HG03135 (cell line): ENCODE results near the gene PDE3B.
"Not testable (repeated sequence)": the region's sequence is repeated elsewhere in the genome, so short reads cannot be mapped to it uniquely, and the experiment has no call there.

ENCODE experiments used
- ATAC-seq: cut with Tn5 transposase; IDR thresholded peaks from one replicate; pipeline ENCODE4 v1.9.1; 2021; ENCODE audit warnings: mild to moderate bottlenecking, moderate library complexity; ENCODE audit not compliant: unreplicated experiment

PDE3B gene

DNA sequence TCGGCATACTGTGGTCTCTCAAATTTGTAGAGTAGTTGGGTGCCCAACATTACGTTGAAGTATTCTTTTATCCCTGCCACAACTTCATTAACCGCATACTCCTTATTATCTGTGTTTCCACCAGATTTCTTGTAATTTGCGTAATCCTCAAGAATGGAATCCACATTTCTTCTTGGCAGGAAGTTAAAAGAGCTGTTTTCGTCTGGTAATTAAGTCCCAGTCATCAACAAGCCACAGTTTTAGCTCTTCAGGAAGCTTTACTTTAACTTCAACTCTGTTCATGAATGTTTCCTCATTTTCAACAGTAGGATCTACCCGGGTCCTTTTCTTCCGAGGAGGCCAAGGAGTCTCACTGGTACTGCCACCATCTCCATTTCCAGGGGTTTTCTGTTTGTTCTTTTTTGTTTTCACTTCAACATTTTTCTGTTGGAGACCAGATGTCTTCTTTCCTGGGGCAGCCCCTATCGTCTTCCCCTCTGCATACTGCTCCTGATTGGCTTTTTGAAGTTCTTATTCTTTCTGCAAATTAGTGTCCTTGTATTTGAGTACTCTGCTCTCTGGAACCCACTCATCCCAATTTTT lies 30.3 kb downstream of the PDE3B start:
- ATAC-seq: no peak

GRCh38 chr11:14676068-14676467 lies 32.5 kb downstream of the PDE3B start:
- ATAC-seq: no peak

- no peak for ATAC-seq
Measured at GRCh38 chr11:14677146-14677545, 33.5 kb downstream of the PDE3B start.

DNA sequence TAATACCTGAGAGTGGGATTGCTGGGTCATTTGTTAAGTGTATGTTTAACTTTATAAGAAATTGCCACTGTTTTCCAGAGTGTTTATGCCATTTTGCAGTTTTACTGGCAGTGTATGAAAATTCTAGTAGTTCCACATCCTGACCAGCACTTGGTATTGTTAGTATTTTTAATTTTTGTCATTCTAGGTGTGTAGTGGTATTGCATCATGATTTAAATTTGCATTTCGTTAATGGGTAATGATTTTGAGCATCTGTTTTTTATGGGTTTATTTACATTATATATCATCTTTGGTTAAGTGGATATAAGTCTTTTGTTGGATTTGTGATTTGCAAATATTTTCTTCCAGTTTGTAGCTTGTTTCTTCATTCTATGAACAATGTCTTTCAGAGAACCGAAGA lies 34.7 kb downstream of the PDE3B start:
- ATAC-seq: no peak

DNA sequence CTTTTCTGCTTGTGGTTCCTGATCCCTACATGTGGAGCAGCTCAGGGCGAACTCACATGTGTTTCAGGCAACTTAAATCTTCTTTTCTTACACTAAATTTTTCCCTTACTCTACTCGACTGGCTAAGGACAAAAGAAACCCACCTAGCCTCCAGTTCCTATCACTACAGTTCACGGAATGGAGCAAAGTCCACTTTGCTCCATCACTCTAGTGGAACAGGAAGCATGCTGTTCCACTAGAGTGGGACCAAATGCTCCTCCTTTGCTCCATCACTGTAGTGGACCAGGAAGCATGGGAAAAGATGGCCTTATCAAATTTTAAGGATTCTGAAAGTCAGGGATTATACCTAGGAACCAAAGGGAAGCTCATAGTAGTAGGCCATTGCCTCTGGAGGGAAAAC lies 36.1 kb downstream of the PDE3B start:
- no peak for ATAC-seq

DNA sequence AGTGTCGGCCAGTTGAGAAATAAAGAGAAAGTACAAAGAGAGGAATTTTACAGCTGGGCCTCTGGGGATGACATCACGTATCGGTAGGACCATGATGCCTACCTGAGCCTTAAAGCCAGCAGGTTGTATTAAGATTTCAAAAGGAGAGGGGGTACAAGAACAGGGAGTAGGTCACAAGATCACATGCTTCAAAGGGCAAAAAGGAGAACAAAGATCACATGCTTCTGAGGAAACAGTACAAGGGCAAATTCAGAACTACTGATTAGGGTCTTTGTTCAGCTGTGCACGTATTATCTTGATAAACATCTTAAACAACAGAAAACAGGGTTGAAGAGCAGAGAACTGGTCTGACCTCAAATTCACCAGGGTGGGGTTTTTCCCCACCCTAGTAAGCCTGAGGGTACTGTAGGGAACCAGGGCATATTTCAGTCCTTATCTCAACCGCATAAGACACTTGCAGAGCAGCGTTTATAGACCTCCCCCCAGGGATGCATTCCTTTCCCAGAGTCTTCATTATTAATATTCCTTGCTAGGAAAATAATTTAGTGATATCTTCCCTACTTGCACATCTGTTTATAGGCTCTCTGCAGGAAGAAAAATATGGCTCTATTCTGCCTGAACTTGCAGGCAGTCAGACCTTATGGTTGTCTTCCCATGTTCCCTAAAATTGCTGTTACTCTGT lies 40.8 kb downstream of the PDE3B start:
- ATAC-seq: not testable (repeated sequence)

DNA sequence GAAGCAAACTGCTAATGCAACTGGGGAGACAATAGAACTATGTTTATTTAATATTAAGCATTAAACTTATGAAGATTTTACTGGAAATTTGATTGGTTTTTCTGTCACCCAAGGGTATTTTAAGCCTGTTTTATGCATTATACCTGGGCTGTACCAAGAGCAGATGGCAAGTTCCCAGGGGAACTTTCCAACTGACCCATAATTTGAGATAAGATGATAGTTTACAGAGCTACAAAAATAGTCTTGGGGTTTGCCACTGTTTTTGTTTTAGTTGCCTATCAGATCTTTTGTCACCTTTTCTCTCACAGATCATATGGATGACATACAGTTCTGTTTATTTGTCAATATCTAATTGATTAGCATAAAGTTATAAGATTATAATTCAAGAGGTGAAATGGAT lies 43.9 kb downstream of the PDE3B start:
- no peak for ATAC-seq

DNA sequence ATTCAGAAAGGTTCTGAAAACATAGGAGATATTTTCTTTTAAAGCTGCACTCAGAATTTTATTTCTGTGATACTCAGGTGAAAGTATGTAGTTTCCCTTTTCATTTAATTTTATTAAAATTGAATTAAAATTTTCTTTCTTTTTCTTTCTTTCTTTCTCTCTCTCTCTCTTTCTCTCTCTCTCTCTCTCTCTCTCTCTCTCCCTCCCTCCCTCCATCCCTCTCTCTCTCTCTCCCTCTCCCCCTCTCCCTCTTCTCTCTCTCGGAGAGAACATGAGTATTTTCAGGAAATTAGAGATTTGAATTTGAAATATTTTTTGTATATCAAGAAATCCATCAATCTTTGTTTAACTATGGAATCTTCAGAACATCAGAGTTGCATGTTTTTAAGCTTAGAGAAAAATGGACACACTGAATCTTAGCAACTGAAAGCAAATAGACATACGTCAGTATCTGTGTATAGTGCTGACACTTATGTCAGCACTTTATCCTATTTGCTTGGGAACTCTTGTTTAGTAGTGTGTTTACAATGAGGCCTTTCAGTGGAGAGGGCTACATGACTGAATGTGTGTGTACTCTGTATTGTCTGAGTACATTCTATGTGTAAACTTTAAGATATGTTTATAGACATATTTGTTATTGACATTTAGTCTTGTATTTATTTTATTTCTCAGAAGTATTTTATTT lies 44.5 kb downstream of the PDE3B start:
- no peak for ATAC-seq

GRCh38 chr11:14695656-14696055 lies 52.1 kb downstream of the PDE3B start:
- ATAC-seq: not testable (repeated sequence)

DNA sequence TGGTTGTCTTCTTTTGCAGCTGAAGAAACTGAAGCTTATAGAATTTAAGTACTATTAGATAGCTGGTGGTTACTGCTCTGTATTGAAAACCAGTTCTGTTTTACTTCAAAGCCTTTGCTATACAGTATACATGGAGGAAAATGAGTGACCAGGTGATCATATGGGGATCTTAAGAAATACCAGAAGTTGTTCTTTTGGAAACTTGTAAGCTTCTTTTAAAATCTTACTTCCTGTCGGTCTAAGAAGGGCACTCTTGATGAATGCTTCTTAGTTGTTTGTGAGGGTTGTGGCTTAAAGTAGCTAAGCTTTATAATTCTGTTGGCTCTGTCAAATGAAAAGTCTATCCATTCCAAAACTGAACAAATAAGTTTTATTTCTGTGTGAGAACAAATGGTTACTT lies 55.2 kb downstream of the PDE3B start:
- no peak for ATAC-seq

DNA sequence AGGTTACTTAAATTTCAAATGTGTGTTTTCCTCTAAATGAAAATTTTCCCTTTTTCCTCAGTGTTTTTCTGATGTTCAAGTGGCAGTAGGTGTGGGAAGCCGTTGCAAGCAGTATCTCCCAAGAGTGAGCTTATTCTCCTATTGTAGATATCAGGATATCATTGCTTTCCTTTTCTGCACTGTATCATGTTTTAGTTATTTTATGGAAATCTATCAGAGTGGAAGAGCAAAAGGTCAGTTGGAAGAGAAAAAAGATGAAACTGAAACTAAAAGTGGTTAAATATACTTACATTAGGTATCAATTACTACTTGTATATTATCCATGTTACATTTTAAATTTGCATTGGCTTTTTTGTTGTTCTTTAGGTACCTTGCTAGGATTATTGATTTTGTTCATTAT lies 57.0 kb downstream of the PDE3B start:
- ATAC-seq: no peak

DNA sequence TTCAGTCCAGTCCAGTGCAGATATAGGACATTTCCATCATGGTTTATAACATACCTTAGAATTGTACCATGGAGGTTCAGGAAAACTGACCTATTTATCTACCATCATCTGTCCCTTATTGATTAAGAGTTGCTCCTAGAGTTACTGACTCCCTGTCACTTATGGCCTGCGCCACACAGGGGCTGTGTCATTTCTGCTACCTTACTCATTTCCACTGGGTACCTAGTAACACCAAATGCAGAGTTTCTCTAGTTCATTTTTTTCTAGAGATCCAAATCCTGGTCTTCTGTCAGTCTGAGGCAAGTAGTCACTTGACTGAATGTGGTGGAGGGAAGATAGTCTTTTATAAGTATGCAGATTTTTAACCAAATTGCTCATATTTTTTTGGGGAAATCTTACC lies 59.2 kb downstream of the PDE3B start:
- ATAC-seq: no peak

- no peak for ATAC-seq
Measured at GRCh38 chr11:14703731-14704130, 60.1 kb downstream of the PDE3B start.

DNA sequence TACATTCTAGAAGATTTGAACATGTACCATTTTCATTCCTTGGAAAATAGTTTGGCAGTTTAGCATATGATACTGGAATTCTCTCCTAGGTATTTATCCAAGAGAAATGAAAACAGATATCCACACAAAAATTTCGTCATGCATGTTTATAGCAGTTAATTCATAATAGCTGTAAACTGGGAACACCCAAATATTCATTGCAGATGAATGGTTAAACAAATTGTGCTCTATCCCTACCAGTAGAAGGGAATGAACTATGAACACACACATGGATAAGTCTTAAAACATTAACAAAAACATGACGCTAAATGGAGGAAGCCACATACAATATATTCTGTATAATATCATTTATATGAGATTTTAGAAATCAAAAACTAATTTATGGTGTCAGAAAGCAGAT lies 61.5 kb downstream of the PDE3B start:
- no peak for ATAC-seq

DNA sequence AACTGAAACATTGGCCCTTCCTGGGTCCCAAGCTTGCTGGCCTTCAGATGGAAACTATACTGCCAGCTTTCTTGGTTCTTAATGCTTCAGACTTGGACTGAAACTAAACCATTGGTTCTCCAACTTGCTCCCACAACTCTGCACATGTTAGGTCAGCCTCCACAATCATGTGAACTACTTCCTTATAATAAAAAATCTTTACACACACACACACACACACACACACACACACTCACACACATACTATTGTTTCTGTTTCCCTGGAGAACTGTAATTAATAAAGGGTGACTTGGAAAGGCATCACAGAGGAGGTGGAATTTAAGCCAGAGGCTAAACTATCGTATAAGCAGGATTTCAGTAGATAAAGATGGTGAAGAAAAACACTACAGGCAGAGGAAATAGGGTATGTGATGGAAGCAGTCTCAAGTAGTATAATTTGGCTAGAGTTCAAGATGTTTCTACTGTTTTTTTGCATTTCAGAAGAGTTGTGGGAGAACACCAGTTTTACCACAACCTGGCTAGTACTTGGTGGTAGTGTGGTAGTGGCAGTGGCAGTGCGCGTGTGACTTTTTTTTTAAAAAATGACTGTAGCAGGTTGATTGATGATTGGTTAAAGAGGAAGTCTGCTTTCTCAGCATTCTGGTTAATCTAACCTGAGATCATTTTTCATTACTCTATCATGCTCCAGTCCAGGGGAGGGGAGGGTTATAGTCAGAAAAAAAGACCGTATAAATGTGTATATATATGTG lies 70.1 kb downstream of the PDE3B start:
- no peak for ATAC-seq

- not testable (repeated sequence) for ATAC-seq
Measured at GRCh38 chr11:14715669-14716068, 72.1 kb downstream of the PDE3B start.

GRCh38 chr11:14722496-14722895 lies 78.9 kb downstream of the PDE3B start:
- no peak for ATAC-seq

GRCh38 chr11:14725150-14725549 lies 81.5 kb downstream of the PDE3B start:
- no peak for ATAC-seq

GRCh38 chr11:14727215-14727614 lies 83.6 kb downstream of the PDE3B start:
- no peak for ATAC-seq

- no peak for ATAC-seq
Measured at GRCh38 chr11:14727746-14728145, 84.1 kb downstream of the PDE3B start.

- ATAC-seq: not testable (repeated sequence)
Measured at GRCh38 chr11:14740539-14740938, 96.9 kb downstream of the PDE3B start.

- ATAC-seq: no peak
Measured at GRCh38 chr11:14741195-14741594, 97.6 kb downstream of the PDE3B start.
